Smooth muscle cell (in vitro differentiated cells): ENCODE results near the gene EFHB. TPM values are rescaled to one million over a fixed set of nuclear protein-coding genes. Genes with fewer than 3 reads are reported as not detected.

Source experiments
- DNase-seq: peaks from one replicate; lab custom pipeline; 2025; ENCODE audit not compliant: unreplicated experiment; lab: John Stamatoyannopoulos, UW
- H2AFZ ChIP-seq: fragments of 200-600 bp; sonication (generic); 2 replicates; pipeline ENCODE4 v1.6.0; 2016; ENCODE audit warnings: antibody characterized with exemption, low read depth, mild to moderate bottlenecking
- H3F3A ChIP-seq: fragments of 200-600 bp; sonication (generic); 2 replicates; pipeline ENCODE4 v1.6.0; 2017; ENCODE audit warnings: antibody characterized with exemption, low read depth
- H3K27ac ChIP-seq: fragments of 200-600 bp; sonication (generic); 2 replicates; pipeline ENCODE4 v1.5.1; 2016; ENCODE audit warnings: low read depth, mild to moderate bottlenecking
- H3K27me3 ChIP-seq: fragments of 200-600 bp; sonication (generic); 2 replicates; pipeline ENCODE4 v1.6.1; 2016; ENCODE audit warnings: low read depth, mild to moderate bottlenecking
- H3K36me3 ChIP-seq: fragments of 200-600 bp; sonication (generic); 2 replicates; pipeline ENCODE4 v1.5.1; 2016; ENCODE audit warnings: low read depth
- H3K4me1 ChIP-seq: fragments of 200-600 bp; sonication (generic); 2 replicates; pipeline ENCODE4 v1.5.1; 2016; ENCODE audit warnings: low read depth
- H3K4me2 ChIP-seq: fragments of 200-600 bp; sonication (generic); 2 replicates; pipeline ENCODE4 v1.6.0; 2016; ENCODE audit warnings: mild to moderate bottlenecking
- H3K4me3 ChIP-seq: fragments of 200-600 bp; sonication (generic); 2 replicates; pipeline ENCODE4 v1.5.1; 2016; ENCODE audit warnings: mild to moderate bottlenecking
- H3K79me2 ChIP-seq: fragments of 200-600 bp; sonication (generic); 2 replicates; pipeline ENCODE4 v1.6.0; 2016; ENCODE audit warnings: low read depth, mild to moderate bottlenecking
- H3K9ac ChIP-seq: fragments of 200-600 bp; sonication (generic); 2 replicates; pipeline ENCODE4 v1.6.0; 2016; ENCODE audit warnings: low read depth
- H3K9me3 ChIP-seq: fragments of 200-600 bp; sonication (generic); replicated peaks from 2 replicates; pipeline ENCODE4 v1.5.1; 2016; ENCODE audit warnings: low read depth
- H4K20me1 ChIP-seq: fragments of 200-600 bp; sonication (generic); 2 replicates; pipeline ENCODE4 v1.6.0; 2016; ENCODE audit warnings: low read depth
- WGBS: methylation state at CpG from one replicate; pipeline ENCODE4 v1.1.7; 2016; ENCODE audit warnings: low lambda C conversion rate; 5-methylcytosine and 5-hydroxymethylcytosine counted together
- polyA plus RNA-seq: library from polyadenylated mRNA; unstranded; fragments of >200 nt; fragmentation: Nextera tagmentation; extraction: Ambion mirVana; gene quantifications from 2 replicates; pipeline ENCODE4 v1.2.1, GENCODE V29; 2016
- total RNA-seq: library from RNA; depleted of rRNA; stranded (reverse); fragments of >200 nt; gene quantifications from 2 replicates; pipeline ENCODE4 v1.2.3, GENCODE V29; 2014
- TF ChIP-seq, protein P1 (sequence below): fragments of 200-600 bp; sonication (generic); IDR thresholded peaks from 2 replicates; pipeline ENCODE4 v1.5.1; 2017; ENCODE audit warnings: borderline replicate concordance, mild to moderate bottlenecking, antibody characterized with exemption; ENCODE audit not compliant: insufficient read depth, poor library complexity, severe bottlenecking

Gene EFHB
- total and polyA plus RNA-seq, 2 experiments from 2014 or later, result 0.18 to 1.3 TPM

GRCh38 chr3:19948226-19948591, 14.2 kb upstream of the EFHB start:
- Histone ChIP-seq H3K4me2 (peak overlapping the region; percentile 92), H3K4me1 (peaks cover 15% of the 10 kb centered on the region), H3K27ac (peak overlapping the region; percentile 95), H3K27me3 (no peaks in the 10 kb centered on the region), H3K36me3 (peaks cover 5% of the 10 kb centered on the region), H3K9ac (peak overlapping the region; percentile 93), H3K9me3 (no peaks in the 10 kb centered on the region), H3K79me2 (peaks cover 56% of the 10 kb centered on the region), H2AFZ (no peak overlapping the region), H4K20me1 (peaks cover 55% of the 10 kb centered on the region), H3K4me3 (peak overlapping the region; percentile 82), H3F3A (peaks cover 6% of the 10 kb centered on the region)
- no peak for DNase-seq
- TF ChIP-seq, protein P1, sequence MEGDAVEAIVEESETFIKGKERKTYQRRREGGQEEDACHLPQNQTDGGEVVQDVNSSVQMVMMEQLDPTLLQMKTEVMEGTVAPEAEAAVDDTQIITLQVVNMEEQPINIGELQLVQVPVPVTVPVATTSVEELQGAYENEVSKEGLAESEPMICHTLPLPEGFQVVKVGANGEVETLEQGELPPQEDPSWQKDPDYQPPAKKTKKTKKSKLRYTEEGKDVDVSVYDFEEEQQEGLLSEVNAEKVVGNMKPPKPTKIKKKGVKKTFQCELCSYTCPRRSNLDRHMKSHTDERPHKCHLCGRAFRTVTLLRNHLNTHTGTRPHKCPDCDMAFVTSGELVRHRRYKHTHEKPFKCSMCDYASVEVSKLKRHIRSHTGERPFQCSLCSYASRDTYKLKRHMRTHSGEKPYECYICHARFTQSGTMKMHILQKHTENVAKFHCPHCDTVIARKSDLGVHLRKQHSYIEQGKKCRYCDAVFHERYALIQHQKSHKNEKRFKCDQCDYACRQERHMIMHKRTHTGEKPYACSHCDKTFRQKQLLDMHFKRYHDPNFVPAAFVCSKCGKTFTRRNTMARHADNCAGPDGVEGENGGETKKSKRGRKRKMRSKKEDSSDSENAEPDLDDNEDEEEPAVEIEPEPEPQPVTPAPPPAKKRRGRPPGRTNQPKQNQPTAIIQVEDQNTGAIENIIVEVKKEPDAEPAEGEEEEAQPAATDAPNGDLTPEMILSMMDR, result no peak
- 3% methylated on average over 2 of the region's 2 CpGs for WGBS

DNA sequence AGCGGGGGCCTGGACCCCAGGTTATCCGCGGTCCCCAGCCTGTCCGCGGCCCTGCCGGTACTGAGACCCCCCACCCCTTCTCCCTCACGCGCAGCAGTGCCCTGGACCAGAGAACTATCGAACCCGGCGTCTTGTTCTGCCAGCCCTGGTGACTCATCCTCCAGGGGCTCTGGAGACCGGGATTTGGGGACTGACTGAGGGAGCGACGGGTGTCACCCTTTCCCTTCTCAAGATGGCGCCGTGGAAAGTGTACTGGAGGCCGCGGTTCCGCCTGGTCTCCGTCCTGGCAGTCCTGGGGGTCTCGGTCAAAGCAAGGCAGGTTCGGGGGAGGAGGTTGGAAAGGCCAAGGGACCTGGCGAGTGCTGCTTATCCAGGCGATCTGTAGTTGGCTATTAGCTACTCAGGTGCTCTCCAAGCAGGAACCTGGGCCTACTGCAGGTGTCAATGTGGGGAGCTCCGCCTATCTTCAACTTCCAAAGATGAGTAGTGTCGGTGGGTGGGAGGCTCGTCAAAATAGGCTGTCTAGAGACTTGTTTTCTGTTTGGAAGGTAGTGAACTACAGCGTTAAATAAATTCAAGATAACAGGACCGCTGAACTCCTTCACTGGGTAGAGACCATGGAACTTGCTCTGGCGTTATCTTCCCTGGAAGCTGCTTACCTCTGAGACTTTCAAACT, 13.7 kb upstream of the EFHB start:
- Histone ChIP-seq H3F3A (peaks cover 6% of the 10 kb centered on the region), H3K79me2 (peaks cover 51% of the 10 kb centered on the region), H3K4me3 (peak overlapping the region; percentile 82), H2AFZ (no peak overlapping the region), H3K36me3 (peaks cover 5% of the 10 kb centered on the region), H3K4me2 (peak overlapping the region; percentile 92), H3K27me3 (no peaks in the 10 kb centered on the region), H3K27ac (peak overlapping the region; percentile 95), H3K9me3 (no peaks in the 10 kb centered on the region), H4K20me1 (peaks cover 50% of the 10 kb centered on the region), H3K9ac (peak overlapping the region; percentile 93), H3K4me1 (peaks cover 15% of the 10 kb centered on the region)
- DNase-seq, result no peak
- TF ChIP-seq, protein P1, result no peak
- WGBS, result 1% methylated on average over 30 of the region's 30 CpGs

GRCh38 chr3:19946832-19947548, 13.0 kb upstream of the EFHB start, which contains the start of gene RAB5A:
Gene RAB5A (plus strand): TSS chr3:19947097. CDS start chr3:19950899, 3,802 bp downstream.
- DNase-seq, result peak; percentile 81
- Histone ChIP-seq H3K9me3 (no peaks in the 10 kb centered on the region), H3K27ac (peak within 1 kb of the TSS; percentile 95), H3K9ac (peak within 1 kb of the TSS; percentile 93), H3K27me3 (no peaks in the 10 kb centered on the region), H3K4me3 (peak within 1 kb of the TSS; percentile 82), H3K79me2 (peaks cover 44% of the 10 kb centered on the region), H4K20me1 (peaks cover 43% of the 10 kb centered on the region), H3K4me2 (peak within 1 kb of the TSS; percentile 92), H3K36me3 (peaks cover 5% of the 10 kb centered on the region), H3F3A (peaks cover 6% of the 10 kb centered on the region), H2AFZ (peak within 1 kb of the TSS; percentile 92), H3K4me1 (peaks cover 15% of the 10 kb centered on the region)
- WGBS, result under 1% methylated on average over 42 of the region's 73 CpGs
- TF ChIP-seq, protein P1, result no peak
